GM19438 (cell line): ENCODE data around the gene NPPC.
"Not testable (repeated sequence)": the region's sequence is repeated elsewhere in the genome, so short reads cannot be mapped to it uniquely, and the experiment has no call there.

Source experiments
- ATAC-seq: cut with Tn5 transposase; IDR thresholded peaks from one replicate; pipeline ENCODE4 v1.9.1; 2021; ENCODE audit warnings: low read depth; ENCODE audit not compliant: unreplicated experiment

Gene NPPC

GRCh38 chr2:231926180-231926741 is at the start of gene NPPC:
Gene NPPC, minus strand, starts transcription at chr2:231926396. Its CDS starts 147 bp downstream, at chr2:231926249.
- ATAC-seq, result peak; percentile 60

GRCh38 chr2:231975001-231975400 is 48.8 kb upstream of the NPPC start:
- ATAC-seq, result no peak

- ATAC-seq, result no peak
These were observed 44.3 kb upstream of the NPPC start for GRCh38 chr2:231970461-231970860.

GRCh38 chr2:231968820-231969219 is 42.6 kb upstream of the NPPC start:
- ATAC-seq, result no peak

- no peak for ATAC-seq
These were observed 40.7 kb upstream of the NPPC start for GRCh38 chr2:231966886-231967285.

GRCh38 chr2:231965102-231965501 is 38.9 kb upstream of the NPPC start:
- no peak for ATAC-seq

- peak; percentile 95 for ATAC-seq
These were observed 35.4 kb upstream of the NPPC start, which contains the start of gene DIS3L2 for GRCh38 chr2:231961349-231962166. Gene DIS3L2, plus strand, starts transcription at chr2:231961713. Its CDS starts 53,215 bp downstream, at chr2:232014928.

GRCh38 chr2:231960810-231961348 is 34.7 kb upstream of the NPPC start:
- ATAC-seq, result peak; percentile 35

- no peak for ATAC-seq
These were observed 31.9 kb upstream of the NPPC start for GRCh38 chr2:231957913-231958763.

GRCh38 chr2:231955758-231956472 is 29.7 kb upstream of the NPPC start:
- no peak for ATAC-seq

- ATAC-seq, result no peak
These were observed 25.3 kb upstream of the NPPC start for GRCh38 chr2:231951452-231952035.

GRCh38 chr2:231947694-231948093 is 21.5 kb upstream of the NPPC start:
- no peak for ATAC-seq

GRCh38 chr2:231947112-231947511 is 20.9 kb upstream of the NPPC start:
- ATAC-seq, result not testable (repeated sequence)

- ATAC-seq, result no peak
These were observed 20.1 kb upstream of the NPPC start for GRCh38 chr2:231946241-231946814.

- no peak for ATAC-seq
These were observed 16.0 kb upstream of the NPPC start for GRCh38 chr2:231942180-231942579.

GRCh38 chr2:231941673-231942072 is 15.5 kb upstream of the NPPC start:
- no peak for ATAC-seq

GRCh38 chr2:231940795-231941194 is 14.6 kb upstream of the NPPC start:
- ATAC-seq, result no peak

- ATAC-seq, result no peak
These were observed 12.8 kb upstream of the NPPC start for GRCh38 chr2:231939022-231939421.

- no peak for ATAC-seq
These were observed 10.9 kb upstream of the NPPC start for GRCh38 chr2:231937057-231937456.
